Measurements from ENCODE around the gene P4HA1.

P4HA1 gene

GRCh38 chr10:73065441-73065840 is 31.2 kb downstream of the P4HA1 start:
- no peaks in the 10 kb centered on the region for H3K79me2 ChIP-seq (ENCODE audit: control insufficient read depth, insufficient read depth, low read length, poor library complexity)
- H3K4ac ChIP-seq (ENCODE audit: low read depth, low read length): no peak overlapping the region
- no peak overlapping the region for H2AFZ ChIP-seq (ENCODE audit: insufficient read depth, low read length, poor library complexity)
- H2BK120ac ChIP-seq (ENCODE audit: insufficient read depth, low read length, poor library complexity): no peak overlapping the region
- no peak overlapping the region for H4K8ac ChIP-seq (ENCODE audit: low read depth, low read length)
- H4K91ac ChIP-seq (ENCODE audit: low read depth, low read length): no peak overlapping the region
- no peak overlapping the region for H3K4me3 ChIP-seq (ENCODE audit: low read depth, low read length)
- no peak overlapping the region for H2AK5ac ChIP-seq (ENCODE audit: low read length)
- H3K4me1 ChIP-seq (ENCODE audit: control insufficient read depth in 1 of 2, insufficient read depth in 2 of 2, low read length in 2 of 2): no peaks in the 10 kb centered on the region
- peak in 1 of 2 donors; percentile 29 for DNase-seq
- no peak overlapping the region for H3K4me2 ChIP-seq (ENCODE audit: low read length)
- H3K79me1 ChIP-seq (ENCODE audit: low read length): no peaks in the 10 kb centered on the region
- H3K9me3 ChIP-seq (ENCODE audit: insufficient read depth, low read depth, low read length): no peaks in the 10 kb centered on the region
- H2BK12ac ChIP-seq (ENCODE audit: low read length): no peak overlapping the region
- H3K18ac ChIP-seq (ENCODE audit: low read length): no peak overlapping the region
- H3K23ac ChIP-seq (ENCODE audit: low read length): no peak overlapping the region
- no peak overlapping the region for H3K14ac ChIP-seq (ENCODE audit: low read length)
- no peak overlapping the region for H3K9ac ChIP-seq (ENCODE audit: low read length)
- H3K27me3 ChIP-seq (ENCODE audit: insufficient read depth, low read length): no peaks in the 10 kb centered on the region
- no peak overlapping the region for H2BK5ac ChIP-seq (ENCODE audit: low read depth, low read length, poor library complexity)
- no CpG with 5 or more reads among the region's 1 CpG for WGBS (ENCODE audit: extremely low coverage, insufficient coverage, insufficient read length)
- H3K27ac ChIP-seq (ENCODE audit: low read depth, low read length): no peak overlapping the region
- no peak overlapping the region for H4K12ac ChIP-seq (ENCODE audit: low read depth, low read length)
- H3K36me3 ChIP-seq (ENCODE audit: control insufficient read depth in 1 of 2, insufficient read depth in 2 of 2, low read length in 2 of 2): peaks cover 11 to 16% of the 10 kb centered on the region in 2 experiments

DNA sequence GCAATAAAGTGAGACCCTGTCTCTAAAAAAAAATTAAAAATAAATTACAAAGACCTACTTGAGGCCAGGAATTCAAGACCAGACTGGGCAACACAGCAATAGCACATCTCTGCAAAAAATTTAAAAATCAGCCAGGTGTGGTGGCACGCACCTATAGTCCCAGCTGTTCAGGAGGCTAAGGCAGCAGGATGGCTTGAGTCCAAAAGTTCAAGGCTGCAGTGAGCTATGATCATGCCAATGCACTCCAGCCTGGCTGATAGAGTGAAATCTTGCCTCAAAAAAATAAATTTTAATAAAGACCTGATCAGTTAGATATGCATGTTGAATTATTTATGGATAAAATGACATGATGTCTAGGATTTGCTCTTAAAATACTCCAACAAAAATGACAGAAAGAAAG is 34.9 kb downstream of the P4HA1 start:
- Histone ChIP-seq H4K8ac (ENCODE audit: low read depth, low read length) (no peak overlapping the region), H2BK120ac (ENCODE audit: insufficient read depth, low read length, poor library complexity) (no peak overlapping the region), H3K23ac (ENCODE audit: low read length) (no peak overlapping the region), H3K4me3 (ENCODE audit: low read depth, low read length) (no peak overlapping the region), H3K4me1 (ENCODE audit: control insufficient read depth in 1 of 2, insufficient read depth in 2 of 2, low read length in 2 of 2) (no peaks in the 10 kb centered on the region), H3K18ac (ENCODE audit: low read length) (no peak overlapping the region), H2BK12ac (ENCODE audit: low read length) (no peak overlapping the region), H3K9ac (ENCODE audit: low read length) (no peak overlapping the region), H3K27ac (ENCODE audit: low read depth, low read length) (no peak overlapping the region), H4K12ac (ENCODE audit: low read depth, low read length) (no peak overlapping the region), H4K91ac (ENCODE audit: low read depth, low read length) (no peak overlapping the region), H3K4me2 (ENCODE audit: low read length) (no peak overlapping the region), H3K36me3 (ENCODE audit: control insufficient read depth in 1 of 2, insufficient read depth in 2 of 2, low read length in 2 of 2) (peaks cover 14 to 17% of the 10 kb centered on the region in 2 experiments), H2BK5ac (ENCODE audit: low read depth, low read length, poor library complexity) (no peak overlapping the region), H3K14ac (ENCODE audit: low read length) (no peak overlapping the region), H3K4ac (ENCODE audit: low read depth, low read length) (no peak overlapping the region), H2AK5ac (ENCODE audit: low read length) (no peak overlapping the region), H3K27me3 (ENCODE audit: insufficient read depth, low read length) (no peaks in the 10 kb centered on the region), H3K79me2 (ENCODE audit: control insufficient read depth, insufficient read depth, low read length, poor library complexity) (no peaks in the 10 kb centered on the region), H2AFZ (ENCODE audit: insufficient read depth, low read length, poor library complexity) (no peak overlapping the region), H3K79me1 (ENCODE audit: low read length) (no peaks in the 10 kb centered on the region), H3K9me3 (ENCODE audit: insufficient read depth, low read depth, low read length) (no peaks in the 10 kb centered on the region)
- no peak for DNase-seq
- no CpG with 5 or more reads among the region's 1 CpG for whole genome bisulfite sequencing (ENCODE audit: extremely low coverage, insufficient coverage, insufficient read length)

GRCh38 chr10:73060738-73061635 is 35.7 kb downstream of the P4HA1 start:
- WGBS (ENCODE audit: extremely low coverage, insufficient coverage, insufficient read length): no CpG with 5 or more reads among the region's 5 CpGs
- peak in 1 of 2 donors; percentile 75 for DNase-seq
- H4K8ac ChIP-seq (ENCODE audit: low read depth, low read length): no peak overlapping the region

DNA sequence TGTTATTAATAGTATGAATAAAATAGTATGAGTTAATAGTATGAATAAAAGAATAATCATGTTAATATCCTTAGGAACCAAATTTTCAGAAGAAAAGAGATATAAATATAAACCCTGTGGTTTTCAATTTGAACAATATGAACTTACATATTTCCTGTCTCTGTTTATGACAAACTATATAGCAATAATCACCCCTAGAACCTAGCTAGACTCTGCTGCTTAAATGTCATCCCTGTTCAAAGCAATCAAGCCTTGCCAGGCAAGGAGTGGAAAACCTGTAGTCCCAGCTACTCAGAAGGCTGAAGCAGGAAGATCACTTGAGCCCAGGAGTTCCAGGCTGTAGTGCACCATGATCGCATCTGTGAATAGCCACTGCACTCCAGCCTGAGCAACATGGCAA is 36.5 kb downstream of the P4HA1 start:
- H3K4ac ChIP-seq (ENCODE audit: low read depth, low read length): no peak overlapping the region

More at GRCh38 chr10:73060738-73061635, 35.7 kb downstream of the P4HA1 start:
- H2BK5ac ChIP-seq (ENCODE audit: low read depth, low read length, poor library complexity): no peak overlapping the region
- no peaks in the 10 kb centered on the region for H3K4me1 ChIP-seq (ENCODE audit: control insufficient read depth in 1 of 2, insufficient read depth in 2 of 2, low read length in 2 of 2)
- no peak overlapping the region for H3K14ac ChIP-seq (ENCODE audit: low read length)
- H3K23ac ChIP-seq (ENCODE audit: low read length): no peak overlapping the region
- H3K79me2 ChIP-seq (ENCODE audit: control insufficient read depth, insufficient read depth, low read length, poor library complexity): no peaks in the 10 kb centered on the region
- no peak overlapping the region for H2BK120ac ChIP-seq (ENCODE audit: insufficient read depth, low read length, poor library complexity)
- H3K4me3 ChIP-seq (ENCODE audit: low read depth, low read length): no peak overlapping the region
- H2BK12ac ChIP-seq (ENCODE audit: low read length): no peak overlapping the region
- no peak overlapping the region for H3K9ac ChIP-seq (ENCODE audit: low read length)
- H3K79me1 ChIP-seq (ENCODE audit: low read length): no peaks in the 10 kb centered on the region
- no peak overlapping the region for H3K18ac ChIP-seq (ENCODE audit: low read length)
- no peak overlapping the region for H2AK5ac ChIP-seq (ENCODE audit: low read length)
- H4K91ac ChIP-seq (ENCODE audit: low read depth, low read length): no peak overlapping the region
- no peak overlapping the region for H2AFZ ChIP-seq (ENCODE audit: insufficient read depth, low read length, poor library complexity)
- no peaks in the 10 kb centered on the region for H3K9me3 ChIP-seq (ENCODE audit: insufficient read depth, low read depth, low read length)
- H3K27ac ChIP-seq (ENCODE audit: low read depth, low read length): no peak overlapping the region
- H3K4ac ChIP-seq (ENCODE audit: low read depth, low read length): no peak overlapping the region
- H3K4me2 ChIP-seq (ENCODE audit: low read length): no peak overlapping the region
- H3K27me3 ChIP-seq (ENCODE audit: insufficient read depth, low read length): no peaks in the 10 kb centered on the region
- no peak overlapping the region for H4K12ac ChIP-seq (ENCODE audit: low read depth, low read length)
- H3K36me3 ChIP-seq (ENCODE audit: control insufficient read depth in 1 of 2, insufficient read depth in 2 of 2, low read length in 2 of 2): peaks cover 10 to 14% of the 10 kb centered on the region in 2 experiments

More for the DNA sequence above, 36.5 kb downstream of the P4HA1 start:
- Histone ChIP-seq H3K9me3 (ENCODE audit: insufficient read depth, low read depth, low read length) (no peaks in the 10 kb centered on the region), H3K18ac (ENCODE audit: low read length) (no peak overlapping the region), H3K79me1 (ENCODE audit: low read length) (no peaks in the 10 kb centered on the region), H3K27me3 (ENCODE audit: insufficient read depth, low read length) (no peaks in the 10 kb centered on the region), H3K36me3 (ENCODE audit: control insufficient read depth in 1 of 2, insufficient read depth in 2 of 2, low read length in 2 of 2) (peaks cover 10 to 16% of the 10 kb centered on the region in 2 experiments), H3K14ac (ENCODE audit: low read length) (no peak overlapping the region), H2BK12ac (ENCODE audit: low read length) (no peak overlapping the region), H4K91ac (ENCODE audit: low read depth, low read length) (no peak overlapping the region), H3K4me1 (ENCODE audit: control insufficient read depth in 1 of 2, insufficient read depth in 2 of 2, low read length in 2 of 2) (no peaks in the 10 kb centered on the region), H2BK120ac (ENCODE audit: insufficient read depth, low read length, poor library complexity) (no peak overlapping the region), H3K79me2 (ENCODE audit: control insufficient read depth, insufficient read depth, low read length, poor library complexity) (no peaks in the 10 kb centered on the region), H3K4me2 (ENCODE audit: low read length) (no peak overlapping the region), H2AFZ (ENCODE audit: insufficient read depth, low read length, poor library complexity) (no peak overlapping the region), H3K4me3 (ENCODE audit: low read depth, low read length) (no peak overlapping the region), H2AK5ac (ENCODE audit: low read length) (no peak overlapping the region), H2BK5ac (ENCODE audit: low read depth, low read length, poor library complexity) (no peak overlapping the region), H4K8ac (ENCODE audit: low read depth, low read length) (no peak overlapping the region), H3K9ac (ENCODE audit: low read length) (no peak overlapping the region), H3K23ac (ENCODE audit: low read length) (no peak overlapping the region), H4K12ac (ENCODE audit: low read depth, low read length) (no peak overlapping the region), H3K27ac (ENCODE audit: low read depth, low read length) (no peak overlapping the region)
- WGBS (ENCODE audit: extremely low coverage, insufficient coverage, insufficient read length): no CpG with 5 or more reads among the region's 1 CpG
- DNase-seq: no peak

All from trophoblast cell (in vitro differentiated cells and primary cell).